CD8-positive, alpha-beta memory T cell (primary cell): Measurements from ENCODE around the gene SPATC1L. TPM values are rescaled to one million over a fixed set of nuclear protein-coding genes. Genes with fewer than 3 reads are reported as not detected.
A peak's percentile ranks its signal among the peaks of the same experiment; 100 is the strongest.

Experiments
- CTCF ChIA-PET: fragments of 350-600 bp; sonication (Branson Sonifier 250); formaldehyde crosslinking; loops from one replicate; lab custom pipeline; 2021; ENCODE audit warnings: antibody characterized with exemption; lab: Charles Lee
- POLR2A ChIA-PET: fragments of 350-600 bp; sonication (Branson Sonifier 250); formaldehyde crosslinking; loops from one replicate; lab custom pipeline; 2021; ENCODE audit warnings: antibody characterized with exemption; lab: Charles Lee
- DNase-seq, 5 donors: peaks; one replicate each; pipeline versions ENCODE4 v3.0.0 to v3.0.0-alpha.2; 2020 to 2022; ENCODE audit warnings: mixed read lengths in 1 of 5
- H3K27ac ChIP-seq: one replicate; pipeline ENCODE4 v1.7.0; 2013; ENCODE audit warnings: low read depth, mild to moderate bottlenecking, low read length, moderate library complexity
- H3K27me3 ChIP-seq: 2 replicates; pipeline ENCODE4 v1.7.0; 2013; ENCODE audit warnings: low read length, mild to moderate bottlenecking; ENCODE audit not compliant: insufficient read depth, poor library complexity, severe bottlenecking
- H3K36me3 ChIP-seq: 2 replicates; pipeline ENCODE4 v1.7.0; 2013; ENCODE audit warnings: mild to moderate bottlenecking, low read length, moderate library complexity; ENCODE audit not compliant: insufficient read depth
- H3K4me1 ChIP-seq: 2 replicates; pipeline ENCODE4 v1.7.0; 2013; ENCODE audit warnings: mild to moderate bottlenecking, low read length, moderate library complexity; ENCODE audit not compliant: insufficient read depth
- H3K4me3 ChIP-seq: 2 replicates; pipeline ENCODE4 v1.7.0; 2013; ENCODE audit warnings: mild to moderate bottlenecking, low read length
- H3K9me3 ChIP-seq: 2 replicates; pipeline ENCODE4 v1.7.0; 2013; ENCODE audit warnings: mild to moderate bottlenecking, low read length
- H3K27ac Mint-ChIP-seq, 8 donors: one replicate each; pipeline ENCODE4 v1.8.0; 2020 to 2021; ENCODE audit warnings: mixed read lengths in 8 of 8, mild to moderate bottlenecking in 6 of 8, inconsistent platforms in 3 of 8, moderate library complexity in 3 of 8
- H3K27me3 Mint-ChIP-seq, 2 donors: one replicate each; pipeline ENCODE4 v1.8.0; 2020 to 2021; ENCODE audit warnings: mixed read lengths in 2 of 2, mild to moderate bottlenecking in 1 of 2, moderate library complexity in 1 of 2
- H3K36me3 Mint-ChIP-seq, 3 donors: one replicate each; pipeline ENCODE4 v1.8.0; 2020 to 2021; ENCODE audit warnings: mixed read lengths in 3 of 3, inconsistent platforms in 1 of 3, mild to moderate bottlenecking in 1 of 3
- H3K4me1 Mint-ChIP-seq, 3 donors: one replicate each; pipeline ENCODE4 v1.8.0; 2020 to 2021; ENCODE audit warnings: mixed read lengths in 3 of 3, inconsistent platforms in 1 of 3, mild to moderate bottlenecking in 1 of 3
- H3K4me3 Mint-ChIP-seq, 7 donors: one replicate each; pipeline ENCODE4 v1.8.0; 2020 to 2021; ENCODE audit warnings: mixed read lengths in 7 of 7, mild to moderate bottlenecking in 6 of 7, moderate library complexity in 4 of 7, inconsistent platforms in 2 of 7
- H3K9me3 Mint-ChIP-seq, 5 donors: one replicate each; pipeline ENCODE4 v1.8.0; 2020 to 2022; ENCODE audit warnings: mixed read lengths in 5 of 5, mild to moderate bottlenecking in 3 of 5, moderate library complexity in 2 of 5, inconsistent platforms in 1 of 5
- polyA plus RNA-seq: library from polyadenylated mRNA; unstranded; fragments of 300-500 nt; fragmentation: Illumina TruSeq; gene quantifications from one replicate; pipeline ENCODE4 v1.2.3, GENCODE V29; 2021
- total RNA-seq, 2 experiments: library from RNA; stranded (reverse); gene quantifications; one replicate each; pipeline ENCODE4 v1.2.3, GENCODE V29; 2021

The SPATC1L gene
- total and polyA plus RNA-seq, 3 experiments from 2014 or later = 5.0 to 10.7 (median 5.0) TPM

GRCh38 chr21:46157396-46157986, 26.8 kb downstream of the SPATC1L start:
- no peak overlapping the region for H3K4me3 Mint-ChIP-seq
- no peak for DNase-seq
- H3K27me3 Mint-ChIP-seq = no peaks in the 10 kb centered on the region
- Histone ChIP-seq H3K4me3 (no peak overlapping the region), H3K9me3 (no peaks in the 10 kb centered on the region), H3K27me3 (no peaks in the 10 kb centered on the region), H3K4me1 (no peaks in the 10 kb centered on the region), H3K27ac (no peak overlapping the region), H3K36me3 (no peaks in the 10 kb centered on the region)
- no peaks in the 10 kb centered on the region for H3K4me1 Mint-ChIP-seq
- peak overlapping the region in 1 of 8 donors; percentile 73 for H3K27ac Mint-ChIP-seq
- no peaks in the 10 kb centered on the region for H3K9me3 Mint-ChIP-seq
- POLR2A ChIA-PET = no interaction called here
- CTCF ChIA-PET = no interaction called here
- H3K36me3 Mint-ChIP-seq = no peaks in the 10 kb centered on the region

DNA sequence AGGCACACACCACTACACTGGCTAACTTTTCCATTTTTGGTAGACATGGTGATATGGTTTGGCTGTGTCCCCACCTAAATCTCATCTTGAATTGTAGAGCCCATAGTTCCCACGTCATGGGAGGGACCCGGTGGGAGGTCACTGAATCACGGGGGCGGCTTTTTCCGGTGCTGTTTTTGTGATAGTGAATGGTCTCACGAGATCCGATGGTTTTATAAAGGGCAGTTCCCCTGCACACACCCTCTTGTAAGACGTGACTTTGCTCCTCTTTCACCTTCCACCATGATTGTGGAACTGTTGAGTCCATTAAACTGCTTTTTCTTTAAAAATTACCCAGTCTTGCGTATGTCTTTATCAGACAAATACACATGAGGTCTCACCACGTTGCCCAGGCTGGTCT, 27.6 kb downstream of the SPATC1L start:
- ChIA-PET CTCF (no interaction called here), POLR2A (no interaction called here)
- no peak for DNase-seq
- no peaks in the 10 kb centered on the region for H3K36me3 ChIP-seq
- H3K4me1 ChIP-seq = no peaks in the 10 kb centered on the region
- Mint-ChIP-seq H3K9me3 (no peaks in the 10 kb centered on the region), H3K4me1 (no peaks in the 10 kb centered on the region), H3K27me3 (no peaks in the 10 kb centered on the region), H3K4me3 (no peak overlapping the region), H3K36me3 (no peaks in the 10 kb centered on the region), H3K27ac (no peak overlapping the region)
- no peaks in the 10 kb centered on the region for H3K9me3 ChIP-seq
- H3K27me3 ChIP-seq = no peaks in the 10 kb centered on the region
- no peak overlapping the region for H3K4me3 ChIP-seq
- no peak overlapping the region for H3K27ac ChIP-seq

DNA sequence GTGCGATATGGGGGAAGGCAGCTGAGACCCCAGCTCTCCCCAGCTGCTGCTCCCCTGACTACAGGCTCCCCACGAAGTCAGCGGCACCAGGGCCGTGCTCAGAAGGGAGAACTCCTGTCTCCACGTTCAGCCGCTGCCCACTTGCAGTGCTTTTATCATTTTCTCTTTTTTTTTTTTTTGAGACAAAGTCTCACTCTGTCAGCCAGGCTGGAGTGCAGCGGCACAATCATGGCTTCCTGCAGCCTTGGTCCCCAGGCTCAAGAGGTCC, 27.9 kb downstream of the SPATC1L start:
- Mint-ChIP-seq H3K27me3 (no peaks in the 10 kb centered on the region), H3K36me3 (no peaks in the 10 kb centered on the region), H3K9me3 (no peaks in the 10 kb centered on the region), H3K4me1 (no peaks in the 10 kb centered on the region), H3K27ac (no peak overlapping the region), H3K4me3 (no peak overlapping the region)
- H3K4me3 ChIP-seq = no peak overlapping the region
- H3K27ac ChIP-seq = no peak overlapping the region
- ChIA-PET POLR2A (no interaction called here), CTCF (no interaction called here)
- H3K4me1 ChIP-seq = no peaks in the 10 kb centered on the region
- DNase-seq = no peak
- H3K27me3 ChIP-seq = no peaks in the 10 kb centered on the region
- no peaks in the 10 kb centered on the region for H3K9me3 ChIP-seq
- H3K36me3 ChIP-seq = no peaks in the 10 kb centered on the region

DNA sequence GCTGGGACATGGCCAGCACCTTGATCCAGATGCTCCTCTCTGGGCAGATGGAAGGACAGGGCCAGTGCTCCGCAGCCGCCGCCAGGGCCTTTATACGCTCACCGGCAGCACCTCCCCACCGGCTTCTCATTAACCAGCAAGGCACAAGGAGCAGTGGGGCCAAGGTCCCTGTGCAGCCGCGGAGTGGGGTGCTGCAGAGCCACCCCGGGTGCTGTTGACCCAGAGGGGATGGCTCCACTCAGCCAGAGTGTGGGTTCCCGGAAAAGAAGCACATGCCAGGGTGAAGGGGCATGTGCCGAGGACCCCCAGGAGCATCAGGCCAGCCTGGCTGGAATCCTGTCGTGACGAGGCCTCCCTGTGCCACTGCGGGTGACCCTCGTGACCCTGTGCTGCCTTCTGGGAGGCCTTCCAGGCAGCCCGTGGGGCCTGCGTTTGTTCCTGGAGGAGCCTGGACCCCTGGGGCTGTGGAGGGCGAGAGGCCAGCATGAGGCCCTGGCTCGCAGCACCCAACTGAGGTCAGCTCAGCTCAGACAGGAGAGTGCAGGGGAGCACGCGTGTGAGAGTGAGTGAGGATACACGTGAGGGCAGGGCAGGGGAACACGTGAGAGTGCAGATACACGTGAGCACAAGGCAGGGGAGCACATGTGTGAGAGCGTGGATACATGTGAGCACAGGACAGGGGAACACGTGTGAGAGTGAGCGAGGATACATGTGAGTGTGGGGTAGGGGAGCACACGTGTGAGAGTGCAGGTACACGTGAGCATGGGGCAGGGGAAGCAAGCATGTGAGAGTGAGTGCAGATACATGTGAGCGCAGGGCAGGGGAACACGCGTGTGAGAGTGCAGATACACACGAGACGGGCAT, 28.5 kb downstream of the SPATC1L start, which contains the start of gene FTCD:
TSS of gene FTCD (minus strand) at position 66 of the 864 bp plus-strand sequence. CDS start at position 10, 56 bp downstream.
- Histone ChIP-seq H3K4me1 (no peaks in the 10 kb centered on the region), H3K9me3 (no peaks in the 10 kb centered on the region), H3K4me3 (no peak within 1 kb of the TSS), H3K36me3 (no peaks in the 10 kb centered on the region), H3K27ac (no peak within 1 kb of the TSS), H3K27me3 (no peaks in the 10 kb centered on the region)
- POLR2A ChIA-PET = no interaction called here
- CTCF ChIA-PET = no interaction called here
- Mint-ChIP-seq H3K4me3 (no peak within 1 kb of the TSS), H3K27me3 (no peaks in the 10 kb centered on the region), H3K9me3 (no peaks in the 10 kb centered on the region), H3K27ac (no peak within 1 kb of the TSS), H3K4me1 (no peaks in the 10 kb centered on the region), H3K36me3 (no peaks in the 10 kb centered on the region)
- DNase-seq = peak in 1 of 5 donors; percentile 43

GRCh38 chr21:46154955-46155513, 29.2 kb downstream of the SPATC1L start:
- DNase-seq = no peak
- POLR2A ChIA-PET = no interaction called here
- H3K27me3 ChIP-seq = no peaks in the 10 kb centered on the region

GRCh38 chr21:46154155-46154954, 29.9 kb downstream of the SPATC1L start:
- CTCF ChIA-PET = interaction anchor here (2.3 kb wide), 1 partner anchor 11 kb away, joined by 13 read pairs; no protein-coding TSS in a partner anchor
- no peaks in the 10 kb centered on the region for H3K9me3 ChIP-seq
- Mint-ChIP-seq H3K4me3 (no peak overlapping the region), H3K36me3 (no peaks in the 10 kb centered on the region), H3K27ac (no peak overlapping the region), H3K9me3 (no peaks in the 10 kb centered on the region), H3K27me3 (no peaks in the 10 kb centered on the region), H3K4me1 (no peaks in the 10 kb centered on the region)
- POLR2A ChIA-PET = no interaction called here
- no peaks in the 10 kb centered on the region for H3K36me3 ChIP-seq
- H3K27me3 ChIP-seq = no peaks in the 10 kb centered on the region
- H3K4me1 ChIP-seq = no peaks in the 10 kb centered on the region
- no peak overlapping the region for H3K4me3 ChIP-seq
- peak in 1 of 5 donors; percentile 41 for DNase-seq
- no peak overlapping the region for H3K27ac ChIP-seq

More at GRCh38 chr21:46154955-46155513, 29.2 kb downstream of the SPATC1L start:
- no peaks in the 10 kb centered on the region for H3K4me1 ChIP-seq
- no peaks in the 10 kb centered on the region for H3K9me3 ChIP-seq
- H3K4me1 Mint-ChIP-seq = no peaks in the 10 kb centered on the region
- no peaks in the 10 kb centered on the region for H3K36me3 ChIP-seq
- CTCF ChIA-PET = no interaction called here
- H3K4me3 Mint-ChIP-seq = no peak overlapping the region
- H3K27ac Mint-ChIP-seq = no peak overlapping the region
- no peaks in the 10 kb centered on the region for H3K27me3 Mint-ChIP-seq
- no peak overlapping the region for H3K27ac ChIP-seq
- H3K4me3 ChIP-seq = no peak overlapping the region
- no peaks in the 10 kb centered on the region for H3K9me3 Mint-ChIP-seq
- no peaks in the 10 kb centered on the region for H3K36me3 Mint-ChIP-seq

GRCh38 chr21:46153247-46154154, 30.8 kb downstream of the SPATC1L start:
- POLR2A ChIA-PET = no interaction called here
- H3K36me3 Mint-ChIP-seq = no peaks in the 10 kb centered on the region

More at GRCh38 chr21:46153247-46154154, 30.8 kb downstream of the SPATC1L start:
- Histone ChIP-seq H3K36me3 (no peaks in the 10 kb centered on the region), H3K4me3 (no peak overlapping the region), H3K27ac (peak overlapping the region; percentile 38), H3K9me3 (no peaks in the 10 kb centered on the region), H3K27me3 (no peaks in the 10 kb centered on the region), H3K4me1 (no peaks in the 10 kb centered on the region)
- H3K27ac Mint-ChIP-seq = no peak overlapping the region
- H3K4me1 Mint-ChIP-seq = no peaks in the 10 kb centered on the region
- no peaks in the 10 kb centered on the region for H3K9me3 Mint-ChIP-seq
- H3K27me3 Mint-ChIP-seq = no peaks in the 10 kb centered on the region
- no peak overlapping the region for H3K4me3 Mint-ChIP-seq
- CTCF ChIA-PET = interaction anchor here (1.2 to 2.3 kb wide), 2 partner anchors 10 to 144 kb away, joined by 3 to 13 read pairs; no protein-coding TSS in a partner anchor
- peak in 3 of 5 donors; percentile 27 to 51 (median 32) for DNase-seq
